HG03378 (cell line): ENCODE measurements around the gene GAREM1.
"Not testable (repeated sequence)": the region's sequence is repeated elsewhere in the genome, so short reads cannot be mapped to it uniquely, and the experiment has no call there.

Experiments used
- ATAC-seq: cut with Tn5 transposase; IDR thresholded peaks from one replicate; pipeline ENCODE4 v1.9.1; 2021; ENCODE audit warnings: mild to moderate bottlenecking, moderate library complexity; ENCODE audit not compliant: unreplicated experiment

GAREM1 gene

GRCh38 chr18:32264401-32264800 is 206.3 kb downstream of the GAREM1 start:
- ATAC-seq = no peak

- ATAC-seq = no peak
Observed at GRCh38 chr18:32262092-32262491, 208.6 kb downstream of the GAREM1 start.

- ATAC-seq = no peak
Observed at GRCh38 chr18:32261003-32261402, 209.7 kb downstream of the GAREM1 start.

GRCh38 chr18:32259553-32259952 is 211.1 kb downstream of the GAREM1 start:
- no peak for ATAC-seq

DNA sequence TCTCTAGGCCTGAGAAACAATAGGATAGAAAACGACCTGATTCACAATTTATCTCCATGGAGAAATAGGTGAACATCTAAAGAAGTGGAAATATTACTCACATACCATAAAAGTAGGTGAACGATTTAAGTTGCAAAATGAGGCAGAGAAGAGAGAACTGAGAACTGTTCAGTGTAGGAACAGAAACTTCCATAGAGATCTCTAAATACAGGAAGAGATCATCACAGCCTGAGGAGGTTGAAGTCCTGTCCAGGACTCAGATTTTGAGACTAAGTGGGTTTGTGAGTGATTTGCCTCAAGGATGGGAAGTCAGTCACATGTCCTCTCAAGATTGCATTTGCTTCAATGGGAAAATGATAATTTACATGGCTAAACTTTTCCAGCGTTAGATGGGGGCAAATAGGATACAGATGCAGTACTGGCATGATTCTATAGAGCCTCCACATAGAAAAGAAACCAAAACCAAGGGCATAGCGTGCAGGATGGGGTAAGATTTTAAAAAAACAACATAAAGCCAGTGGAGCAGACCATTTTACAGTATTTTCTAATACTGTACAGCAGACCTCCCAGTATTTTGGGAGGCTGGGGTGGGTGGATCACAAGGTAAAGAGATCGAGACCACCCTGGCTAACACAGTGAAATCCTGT is 212.0 kb downstream of the GAREM1 start:
- ATAC-seq = peak; percentile 47

DNA sequence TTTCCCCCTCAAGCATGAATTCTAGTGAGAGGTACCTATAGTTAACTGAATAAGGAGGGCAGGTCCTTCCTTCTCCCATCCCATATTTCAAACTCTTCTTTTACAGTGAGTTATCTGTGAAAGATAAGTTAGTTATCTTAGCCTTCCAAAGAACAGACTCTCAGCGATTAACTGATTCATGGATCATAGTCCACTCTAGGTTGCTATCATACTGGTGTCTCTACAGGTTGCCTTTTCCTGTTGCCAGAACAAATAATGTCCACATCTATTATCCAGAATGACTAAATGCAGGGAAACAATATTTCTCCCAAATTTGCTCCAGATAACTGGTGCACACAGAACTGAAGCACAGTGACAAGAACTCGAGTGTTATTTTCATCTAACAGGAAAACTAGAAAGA is 212.5 kb downstream of the GAREM1 start:
- ATAC-seq = no peak

- no peak for ATAC-seq
Observed at GRCh38 chr18:32257084-32257785, 213.4 kb downstream of the GAREM1 start.

DNA sequence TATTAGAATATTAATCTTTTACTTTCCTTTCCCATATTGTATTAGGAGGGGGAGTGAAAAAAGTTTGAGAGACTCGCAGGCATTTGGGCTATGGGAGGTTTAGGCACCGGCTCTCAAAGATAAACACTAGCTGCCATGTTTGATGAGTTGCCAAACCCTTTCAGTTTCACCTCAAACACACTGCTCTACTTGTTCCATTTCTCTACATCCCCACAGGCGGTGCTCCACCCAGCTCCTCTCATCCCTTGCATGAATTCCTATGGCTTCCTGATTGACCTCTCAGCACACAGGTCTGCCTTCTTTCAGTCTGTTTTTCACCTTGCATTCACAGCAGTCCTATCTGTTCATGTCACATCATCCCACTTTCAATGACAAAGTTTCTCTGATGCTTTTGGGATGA is 215.1 kb downstream of the GAREM1 start:
- ATAC-seq = no peak

DNA sequence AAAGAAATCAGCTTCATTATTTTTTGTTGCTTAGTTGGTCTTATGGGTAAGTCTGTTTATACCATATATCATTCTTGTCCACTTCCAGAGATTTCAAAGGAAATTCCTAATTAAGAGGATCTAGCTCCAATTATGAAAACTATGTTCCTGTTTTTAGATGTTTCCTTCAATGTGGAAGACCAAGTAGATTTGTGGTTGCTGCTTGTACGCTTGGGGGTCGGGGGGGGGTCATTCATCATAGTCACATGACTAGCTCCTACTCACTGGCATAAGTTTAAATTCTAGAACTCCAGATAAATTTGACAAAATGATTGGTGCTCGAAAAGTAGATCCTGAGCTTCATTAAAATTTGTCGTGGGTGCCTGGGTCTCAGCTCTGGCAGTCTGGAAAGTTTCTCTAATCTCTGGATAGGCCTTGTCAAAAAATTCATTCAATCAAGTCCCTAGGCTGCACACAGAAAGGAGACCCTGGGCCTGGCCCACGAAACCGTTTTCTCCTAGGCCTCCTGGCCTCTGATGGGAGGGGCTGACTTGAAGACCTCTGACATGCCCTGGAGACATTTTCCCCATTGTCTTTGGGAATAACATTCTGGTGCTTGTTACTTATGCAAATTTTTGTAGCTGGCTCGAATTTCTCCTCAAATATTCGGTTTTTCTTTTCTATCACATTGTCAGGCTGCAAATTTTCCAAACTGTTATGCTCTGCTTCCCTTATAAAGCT is 218.4 kb downstream of the GAREM1 start:
- no peak for ATAC-seq

GRCh38 chr18:32251466-32251865 is 219.2 kb downstream of the GAREM1 start:
- no peak for ATAC-seq

- ATAC-seq = no peak
Observed at GRCh38 chr18:32249147-32249929, 221.3 kb downstream of the GAREM1 start.

DNA sequence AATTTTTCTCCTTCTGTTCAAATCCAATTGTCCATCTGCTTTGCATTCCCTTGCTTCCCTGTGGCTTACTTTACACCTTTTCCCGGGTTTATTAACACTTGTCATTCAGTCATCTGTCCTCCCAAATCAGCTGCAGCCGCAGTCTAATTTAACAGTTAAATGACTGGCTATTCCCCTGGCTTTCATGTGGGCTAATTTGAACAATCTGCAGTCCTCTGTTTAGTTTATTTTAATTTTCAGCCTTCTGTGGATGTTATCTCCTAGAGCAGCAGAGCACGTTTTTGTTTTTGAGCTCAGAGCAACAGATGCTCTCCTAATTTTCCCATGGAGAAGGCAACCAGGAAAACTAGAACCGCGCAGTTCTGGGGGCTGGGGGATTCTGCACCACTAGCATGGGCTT is 225.8 kb downstream of the GAREM1 start:
- no peak for ATAC-seq

DNA sequence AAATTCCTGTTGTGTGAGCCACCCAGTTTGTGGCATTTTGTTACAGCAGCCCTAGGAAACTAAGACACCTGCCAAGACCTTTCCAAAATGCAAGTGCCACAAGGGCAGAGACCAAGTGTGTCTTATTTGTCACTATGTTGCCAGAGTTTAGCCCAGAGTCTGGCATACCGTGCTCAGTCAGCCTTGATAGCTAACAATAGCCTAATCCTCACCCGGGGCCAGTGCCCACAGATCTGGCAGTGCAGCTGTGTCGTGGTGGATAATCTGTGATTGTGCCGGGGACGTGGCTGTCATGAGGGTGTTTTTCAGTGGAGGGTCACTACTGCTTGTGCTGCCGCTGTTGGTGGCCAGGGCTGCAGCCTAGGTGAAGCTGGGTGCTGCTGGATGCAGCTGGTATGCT is 227.3 kb downstream of the GAREM1 start:
- no peak for ATAC-seq

DNA sequence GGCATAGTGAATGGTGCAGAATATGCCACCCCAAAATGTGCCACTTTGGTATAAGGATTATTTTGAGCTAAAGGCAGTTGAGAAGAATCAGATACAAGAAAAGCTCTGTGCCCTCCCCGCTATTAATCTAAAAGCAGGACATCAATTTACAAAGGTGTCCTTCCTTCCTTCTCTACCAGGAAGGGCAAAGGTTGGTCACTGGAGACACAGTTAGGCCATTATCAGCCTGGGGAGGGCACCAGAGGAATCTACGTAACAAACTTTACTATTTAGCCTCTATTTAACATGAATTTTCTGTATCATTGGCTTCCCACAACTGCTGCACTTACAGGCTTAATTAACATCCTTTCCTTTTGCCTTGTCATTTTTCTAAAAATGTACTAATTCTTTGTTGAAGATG is 228.3 kb downstream of the GAREM1 start:
- no peak for ATAC-seq

DNA sequence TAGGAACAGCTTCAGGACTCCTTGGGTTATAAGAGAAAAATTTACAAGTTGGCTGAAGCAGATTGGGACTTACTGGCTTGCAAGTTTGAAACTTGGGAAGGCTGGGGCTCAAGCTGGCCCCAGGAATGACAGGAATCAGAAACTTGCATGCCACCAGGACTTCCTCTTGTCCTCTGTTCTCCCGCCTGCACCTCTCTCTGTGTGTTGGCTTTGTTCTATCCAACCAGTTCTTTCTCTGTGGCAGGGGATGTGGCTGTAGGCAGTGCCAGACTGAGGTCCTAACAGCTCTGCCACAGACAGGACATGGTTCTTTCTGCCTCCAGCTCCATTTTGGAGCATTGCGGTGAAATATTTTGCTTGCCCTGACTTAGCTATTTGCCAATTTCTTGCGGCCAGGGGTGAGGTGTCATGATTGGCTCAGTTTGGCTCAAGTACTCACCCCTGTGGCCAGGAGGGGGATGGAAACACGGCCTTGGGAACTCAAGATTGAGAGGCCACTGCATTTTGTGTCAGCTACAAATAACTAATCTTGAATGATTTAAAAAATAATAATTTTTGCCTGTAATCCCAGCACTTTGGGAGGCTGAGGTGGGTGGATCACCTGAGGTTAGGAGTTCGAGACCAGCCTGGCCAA is 231.9 kb downstream of the GAREM1 start:
- ATAC-seq = no peak

DNA sequence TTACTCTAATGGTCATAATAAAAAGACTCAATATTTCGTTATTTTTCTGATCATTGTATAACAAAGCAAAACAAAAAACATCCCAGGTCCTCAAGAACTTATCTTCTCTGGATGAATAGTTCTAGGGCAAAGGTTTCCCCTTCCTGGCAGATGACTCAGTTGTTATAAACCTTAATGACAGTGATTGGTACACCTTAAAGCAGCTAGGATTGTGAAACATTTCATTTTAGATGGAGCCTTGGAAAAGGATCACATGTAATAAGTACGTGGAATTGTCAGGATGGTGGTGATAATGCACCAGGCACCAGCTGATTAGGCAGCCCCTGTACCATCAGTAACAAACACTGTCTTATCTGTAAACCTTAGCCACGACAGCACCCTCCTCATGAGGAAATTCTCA is 233.6 kb downstream of the GAREM1 start:
- ATAC-seq = no peak

DNA sequence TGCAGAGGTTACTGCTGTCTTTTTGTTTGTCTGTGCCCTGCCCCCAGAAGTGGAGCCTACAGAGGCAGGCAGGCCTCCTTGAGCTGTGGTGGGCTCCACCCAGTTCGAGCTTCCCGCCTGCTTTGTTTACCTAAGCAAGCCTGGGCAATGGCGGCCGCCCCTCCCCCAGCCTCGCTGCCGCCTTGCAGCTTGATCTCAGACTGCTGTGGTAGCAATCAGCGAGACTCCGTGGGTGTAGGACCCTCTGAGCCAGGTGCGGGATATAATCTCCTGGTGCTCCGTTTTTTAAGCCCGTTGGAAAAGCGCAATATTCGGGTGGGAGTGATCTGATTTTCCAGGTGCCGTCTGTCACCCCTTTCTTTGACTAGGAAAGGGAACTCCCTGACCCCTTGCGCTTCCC is 237.3 kb downstream of the GAREM1 start:
- not testable (repeated sequence) for ATAC-seq

DNA sequence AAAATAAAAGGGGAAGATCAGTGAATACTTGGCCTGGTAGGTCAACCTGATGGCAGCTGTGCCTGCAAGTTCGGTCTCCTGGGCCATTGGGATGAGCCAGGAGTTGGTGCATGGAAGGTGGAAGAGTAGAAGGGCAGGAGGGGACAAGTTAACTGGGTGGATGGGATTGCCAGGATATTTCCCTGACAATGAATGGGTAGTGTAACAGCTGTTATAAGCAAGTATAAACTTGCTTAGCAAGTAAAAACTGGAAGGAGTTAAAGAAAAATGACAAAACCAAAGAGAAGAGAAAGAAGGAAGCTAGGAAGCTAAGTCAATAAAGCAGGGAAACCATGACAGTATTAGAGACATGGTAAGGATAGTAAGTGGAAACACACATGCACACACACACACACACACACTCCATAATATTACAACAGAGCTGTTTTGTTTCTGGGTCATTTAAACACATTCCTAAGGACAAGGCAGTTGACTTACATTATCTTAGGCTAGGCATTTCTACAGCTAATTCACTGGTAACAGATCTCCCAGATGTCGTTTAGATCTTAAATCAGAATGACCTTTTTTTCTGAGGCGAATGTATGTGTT is 251.2 kb downstream of the GAREM1 start:
- no peak for ATAC-seq

DNA sequence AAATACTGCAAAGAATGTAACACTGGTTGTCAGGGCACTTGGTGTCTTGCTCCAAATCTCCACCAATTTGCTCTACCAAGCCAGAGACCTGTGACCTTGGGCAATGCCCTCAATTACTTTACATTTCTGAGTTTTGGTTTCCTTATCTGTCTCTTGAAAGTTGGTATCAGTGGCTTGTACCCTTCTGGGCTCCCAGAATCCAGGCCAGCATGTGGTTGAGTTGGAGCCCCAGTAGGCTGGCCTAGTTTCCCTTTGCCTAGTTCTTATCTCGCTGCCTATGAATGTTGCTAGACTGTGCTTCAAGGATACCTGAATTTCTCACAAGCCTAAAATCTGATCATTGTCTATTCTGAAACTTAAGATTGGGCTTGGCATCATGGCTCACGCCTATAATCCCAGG is 254.3 kb downstream of the GAREM1 start:
- ATAC-seq = no peak

DNA sequence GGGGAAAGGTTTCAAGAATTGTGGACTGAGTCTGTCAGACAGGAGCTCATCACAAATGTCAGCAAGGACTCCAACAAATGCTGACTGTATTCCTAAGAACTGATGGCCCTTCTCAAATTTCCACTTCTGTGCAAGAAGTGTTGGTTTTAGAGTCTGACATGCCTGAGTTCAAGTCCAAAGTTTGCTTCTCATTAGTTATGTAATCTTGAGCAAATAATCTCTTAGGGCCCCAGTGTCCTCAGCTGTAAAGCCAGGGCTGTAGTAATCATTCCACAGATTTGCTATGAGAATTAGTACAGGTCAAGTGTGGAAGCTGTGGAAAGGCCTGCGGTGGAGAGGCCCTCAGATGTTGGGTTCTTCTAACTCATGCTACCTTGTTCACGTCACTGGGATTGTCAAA is 257.0 kb downstream of the GAREM1 start:
- no peak for ATAC-seq
